H1 (cell line): Measurements from ENCODE around the gene RNF8. TPM values are rescaled to one million over a fixed set of nuclear protein-coding genes. Genes with fewer than 3 reads are reported as not detected.
"Not testable (repeated sequence)": the region's sequence is repeated elsewhere in the genome, so short reads cannot be mapped to it uniquely, and the experiment has no call there.

Source experiments
- CTCF ChIA-PET: fragments of 300-600 bp; sonication (Branson Sonifier 250); formaldehyde crosslinking; loops from one replicate; lab custom pipeline; 2021; ENCODE audit not compliant: partially characterized antibody; lab: Charles Lee
- POLR2A ChIA-PET: fragments of 300-600 bp; sonication (Branson Sonifier 250); formaldehyde crosslinking; loops from one replicate; lab custom pipeline; 2021; ENCODE audit warnings: inconsistent platforms; ENCODE audit not compliant: partially characterized antibody; lab: Charles Lee
- DNase-seq, 2 experiments: peaks; one replicate each; pipeline versions ENCODE4 v3.0.0 to v3.0.0-alpha.2; 2010 to 2022; ENCODE audit warnings: low spot score in 2 of 2, low read depth in 1 of 2, mixed read lengths in 1 of 2
- FAIRE-seq: peaks from 2 replicates; lab custom pipeline; 2011; peaks lifted over from hg19 to GRCh38; lab: Jason Lieb, UNC
- H2AFZ ChIP-seq: 2 replicates; pipeline ENCODE4 v1.8.1; 2012; ENCODE audit warnings: low read length, inconsistent platforms
- H2AK5ac ChIP-seq: 2 replicates; pipeline ENCODE4 v1.6.1; 2013; ENCODE audit warnings: low read depth, low read length
- H2BK120ac ChIP-seq: replicated peaks from 2 replicates; pipeline ENCODE3; 2013; ENCODE audit warnings: low read depth, low read length, inconsistent platforms
- H2BK12ac ChIP-seq: 2 replicates; pipeline ENCODE4 v1.6.1; 2013; ENCODE audit warnings: low read depth, low read length
- H2BK15ac ChIP-seq: 2 replicates; pipeline ENCODE4 v1.6.1; 2013; ENCODE audit warnings: low read length
- H2BK20ac ChIP-seq: 2 replicates; pipeline ENCODE4 v1.6.1; 2013; ENCODE audit warnings: low read length
- H2BK5ac ChIP-seq: 2 replicates; pipeline ENCODE4 v1.6.1; 2013; ENCODE audit warnings: low read depth, low read length
- H3K14ac ChIP-seq: 2 replicates; pipeline ENCODE4 v1.6.1; 2013; ENCODE audit warnings: inconsistent platforms; ENCODE audit not compliant: insufficient read length
- H3K18ac ChIP-seq: 2 replicates; pipeline ENCODE4 v1.6.1; 2013; ENCODE audit warnings: low read length; ENCODE audit errors: extremely low read depth
- H3K23ac ChIP-seq: 2 replicates; pipeline ENCODE4 v1.6.1; 2013; ENCODE audit warnings: inconsistent platforms; ENCODE audit not compliant: insufficient read length
- H3K23me2 ChIP-seq: 2 replicates; pipeline ENCODE4 v1.6.1; 2013; ENCODE audit warnings: low read depth, low read length
- H3K27ac ChIP-seq: 2 replicates; pipeline ENCODE4 v1.6.1; 2011; ENCODE audit warnings: low read depth, low read length, inconsistent platforms
- H3K27me3 ChIP-seq, 4 experiments: replicated peaks in 1 of 4; 1 replicate in 1 of 4; 2 replicates in 3 of 4; pipeline versions ENCODE4 v1.6.1 to v1.8.1; 2011 to 2013; ENCODE audit warnings: low read length in 3 of 4, mild to moderate bottlenecking in 3 of 4, inconsistent platforms in 2 of 4, mixed read lengths in 2 of 4, moderate library complexity in 1 of 4; ENCODE audit not compliant: control insufficient read depth in 3 of 4, insufficient read depth in 3 of 4; ENCODE audit errors: extremely low read depth in 1 of 4
- H3K36me3 ChIP-seq, 4 experiments: 2 replicates each; pipeline versions ENCODE4 v1.6.1 to v1.8.1; 2011 to 2013; ENCODE audit warnings: mild to moderate bottlenecking in 4 of 4, low read length in 3 of 4, moderate library complexity in 2 of 4, control low read depth in 1 of 4, inconsistent platforms in 1 of 4; ENCODE audit not compliant: insufficient read depth in 4 of 4, control insufficient read depth in 2 of 4
- H3K4ac ChIP-seq: replicated peaks from 2 replicates; pipeline ENCODE3; 2013; ENCODE audit warnings: low read length, low read depth, mixed read lengths, inconsistent platforms; ENCODE audit not compliant: insufficient read length
- H3K4me1 ChIP-seq, 4 experiments: replicated peaks in 1 of 4; 1 replicate in 1 of 4; 2 replicates in 3 of 4; pipeline versions ENCODE4 v1.6.1 to v1.8.1; 2011 to 2013; ENCODE audit warnings: low read length in 3 of 4, inconsistent platforms in 2 of 4, mixed read lengths in 1 of 4; ENCODE audit not compliant: insufficient read depth in 4 of 4, control insufficient read depth in 3 of 4
- H3K4me2 ChIP-seq, 2 experiments: 2 replicates each; pipeline versions ENCODE4 v1.6.1 to v1.8.1; 2011 to 2013; ENCODE audit warnings: low read depth in 2 of 2, low read length in 2 of 2, control low read depth in 1 of 2, inconsistent platforms in 1 of 2, mild to moderate bottlenecking in 1 of 2; ENCODE audit not compliant: insufficient read depth in 1 of 2
- H3K4me3 ChIP-seq, 4 experiments: fragments of 200-600, 300-600 bp in 1 of 4; sonication (generic), shearing (Covaris generic), sonication (Bioruptor Twin) in 1 of 4; 2 replicates each; pipeline versions ENCODE4 v1.5.1 to v1.8.1; 2011 to 2016; ENCODE audit warnings: low read length in 4 of 4, low read depth in 3 of 4, control low read depth in 2 of 4, inconsistent platforms in 2 of 4, mild to moderate bottlenecking in 2 of 4, mixed read lengths in 1 of 4, moderate library complexity in 1 of 4; ENCODE audit not compliant: insufficient read depth in 2 of 4; ENCODE audit errors: extremely low read depth in 1 of 4
- H3K56ac ChIP-seq: replicated peaks from 2 replicates; pipeline ENCODE3; 2013; ENCODE audit warnings: low read depth, mild to moderate bottlenecking, mixed read lengths, low read length, inconsistent platforms; ENCODE audit not compliant: insufficient read length
- H3K79me1 ChIP-seq: 2 replicates; pipeline ENCODE4 v1.6.1; 2013; ENCODE audit warnings: low read depth, low read length, control low read depth
- H3K79me2 ChIP-seq, 2 experiments: 2 replicates each; pipeline versions ENCODE4 v1.6.1 to v1.8.1; 2012 to 2013; ENCODE audit warnings: low read length in 2 of 2, mild to moderate bottlenecking in 2 of 2, inconsistent platforms in 1 of 2; ENCODE audit not compliant: insufficient read depth in 2 of 2, control insufficient read depth in 1 of 2
- H3K9ac ChIP-seq, 4 experiments: replicated peaks in 1 of 4; 1 replicate in 1 of 4; 2 replicates in 3 of 4; pipeline versions ENCODE4 v1.6.1 to v1.8.1; 2011 to 2013; ENCODE audit warnings: low read depth in 3 of 4, low read length in 3 of 4, control low read depth in 2 of 4, mild to moderate bottlenecking in 2 of 4, moderate library complexity in 2 of 4, inconsistent platforms in 1 of 4; ENCODE audit errors: extremely low read depth in 1 of 4
- H3K9me3 ChIP-seq, 2 experiments: 2 replicates each; pipeline versions ENCODE4 v1.6.1 to v1.8.1; 2012 to 2013; ENCODE audit warnings: mild to moderate bottlenecking in 2 of 2, moderate library complexity in 2 of 2, control low read depth in 1 of 2, inconsistent platforms in 1 of 2, low read depth in 1 of 2, low read length in 1 of 2, mixed read lengths in 1 of 2; ENCODE audit not compliant: insufficient read depth in 2 of 2
- H4K20me1 ChIP-seq, 2 experiments: replicated peaks in 1 of 2; 2 replicates each; pipeline versions ENCODE3 to v1.8.1; 2011 to 2013; ENCODE audit warnings: inconsistent platforms in 2 of 2, low read length in 2 of 2, mild to moderate bottlenecking in 1 of 2; ENCODE audit not compliant: insufficient read depth in 2 of 2, control insufficient read depth in 1 of 2
- H4K5ac ChIP-seq: 2 replicates; pipeline ENCODE4 v1.6.1; 2013; ENCODE audit warnings: low read length, low read depth, mixed read lengths, inconsistent platforms; ENCODE audit not compliant: insufficient read length
- H4K8ac ChIP-seq: 2 replicates; pipeline ENCODE4 v1.8.0; 2013; ENCODE audit warnings: mild to moderate bottlenecking, moderate library complexity, low read length, inconsistent platforms; ENCODE audit not compliant: insufficient read depth; ENCODE audit errors: extremely low read depth
- H4K91ac ChIP-seq: replicated peaks from 2 replicates; pipeline ENCODE3; 2013; ENCODE audit warnings: low read length, mixed read lengths, inconsistent platforms; ENCODE audit not compliant: insufficient read length
- WGBS, 2 experiments: shearing (Covaris generic) in 1 of 2; methylation state at CpG; one replicate each; pipeline versions ENCODE4 v1.1.6 to v1.1.7; 2013 to 2015; ENCODE audit warnings: low lambda C conversion rate in 2 of 2, mixed read lengths in 2 of 2, inconsistent platforms in 1 of 2, low coverage in 1 of 2, missing lambda C conversion rate in 1 of 2; ENCODE audit not compliant: insufficient replicate concordance in 2 of 2, insufficient coverage in 1 of 2, insufficient read length in 1 of 2; ENCODE audit errors: extremely low coverage in 1 of 2, missing lambda C conversion rate in 1 of 2; 5-methylcytosine and 5-hydroxymethylcytosine counted together
- polyA plus RNA-seq, 7 experiments: library from polyadenylated mRNA; depleted of rRNA in 3 of 7; stranded (reverse) in 5 of 7; unstranded in 2 of 7; fragments of >200 nt in 5 of 7; fragments of 200-250 nt in 2 of 7; gene quantifications; 1 replicate in 5 of 7; 2 replicates in 1 of 7; 4 replicates in 1 of 7; pipeline versions ENCODE4 v1.2.1 to v1.2.3, GENCODE V29; 2011 to 2013; ENCODE audit warnings: missing spikeins in 2 of 7, mixed read lengths in 2 of 7
- total RNA-seq: library from RNA; stranded (reverse); fragmentation: NEBNext Ultra II Directional; extraction: Animal tissue kit (Norgen Biotek cat#: 25700); gene quantifications from 2 replicates; pipeline ENCODE4 v1.2.1, GENCODE V29; 2021

Gene RNF8
- total and polyA plus RNA-seq, 2 of the 8 experiments (the other 6 are each of a cell fraction or from before 2014, with no cell fraction given): 20.3 to 44.7 TPM

DNA sequence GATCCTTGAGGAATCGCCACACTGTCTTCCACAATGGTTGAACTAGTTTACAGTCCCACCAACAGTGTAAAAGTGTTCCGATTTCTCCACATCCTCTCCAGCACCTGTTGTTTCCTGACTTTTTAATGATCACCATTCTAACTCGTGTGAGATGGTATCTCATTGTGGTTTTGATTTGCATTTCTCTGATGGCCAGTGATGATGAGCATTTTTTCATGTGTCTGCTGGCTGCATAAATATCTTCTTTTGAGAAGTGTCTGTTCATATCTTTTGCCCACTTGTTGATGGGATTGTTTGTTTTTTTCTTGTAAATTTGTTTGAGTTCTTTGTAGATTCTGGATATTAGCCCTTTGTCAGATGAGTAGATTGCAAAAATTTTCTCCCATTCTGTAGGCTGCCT, 8.0 kb upstream of the RNF8 start:
- H2BK120ac ChIP-seq, H3K18ac ChIP-seq, H3K4me2 ChIP-seq, DNase-seq, FAIRE-seq, H3K4me3 ChIP-seq, H3K23ac ChIP-seq, H4K5ac ChIP-seq, H3K9ac ChIP-seq, H2BK15ac ChIP-seq, H3K4me1 ChIP-seq, H2AFZ ChIP-seq, H3K27me3 ChIP-seq, H3K23me2 ChIP-seq, H3K9me3 ChIP-seq, H2BK20ac ChIP-seq, CTCF ChIA-PET, H4K91ac ChIP-seq, H3K56ac ChIP-seq, H3K27ac ChIP-seq, H4K20me1 ChIP-seq, H3K14ac ChIP-seq, H3K79me2 ChIP-seq, POLR2A ChIA-PET, H3K79me1 ChIP-seq, H2BK5ac ChIP-seq, H2BK12ac ChIP-seq, H3K36me3 ChIP-seq, H3K4ac ChIP-seq, H4K8ac ChIP-seq, H2AK5ac ChIP-seq: not testable (repeated sequence)
- WGBS, 2 experiments: 86% methylated on average over 3 of the region's 3 CpGs; no CpG with 5 or more reads in 1 of the 2 experiments
